ENCODE data around the gene TUBA4B. TPM values are rescaled to one million over a fixed set of nuclear protein-coding genes. Genes with fewer than 3 reads are reported as not detected.

The TUBA4B gene
- total RNA-seq, 1 donor from 2014 or later: not detected

GRCh38 chr2:219229305-219230058, 23.6 kb upstream of the TUBA4B start, which contains the start of the genes ANKZF1 and ATG9A:
Gene ANKZF1, plus strand, starts transcription at chr2:219229806. Its CDS starts 452 bp downstream, at chr2:219230258.
Gene ATG9A, minus strand, starts transcription at chr2:219229636. Its CDS starts 1,612 bp downstream, at chr2:219228024.
- Mint-ChIP-seq H3K4me1 (ENCODE audit: unreplicated experiment) (peaks cover 22% of the 10 kb centered on the region), H3K4me3 (ENCODE audit: unreplicated experiment) (peak within 1 kb of the TSS; percentile 100), H3K36me3 (ENCODE audit: low read depth, unreplicated experiment) (peaks cover 35% of the 10 kb centered on the region), H3K27me3 (ENCODE audit: unreplicated experiment) (peaks cover 5% of the 10 kb centered on the region), H3K27ac (ENCODE audit: unreplicated experiment) (peak within 1 kb of the TSS; percentile 99), H3K9me3 (ENCODE audit: unreplicated experiment) (no peaks in the 10 kb centered on the region)
- no peak for TF ChIP-seq CTCF (IDR thresholded peaks at IDR 0.05; ENCODE audit: unreplicated experiment)
- DNase-seq (ENCODE audit: low spot score): peak; percentile 95

GRCh38 chr2:219230059-219230540, 22.9 kb upstream of the TUBA4B start:
- Mint-ChIP-seq H3K27me3 (ENCODE audit: unreplicated experiment) (peaks cover 3% of the 10 kb centered on the region), H3K9me3 (ENCODE audit: unreplicated experiment) (no peaks in the 10 kb centered on the region), H3K27ac (ENCODE audit: unreplicated experiment) (peak overlapping the region; percentile 99), H3K36me3 (ENCODE audit: low read depth, unreplicated experiment) (peaks cover 35% of the 10 kb centered on the region), H3K4me1 (ENCODE audit: unreplicated experiment) (peaks cover 22% of the 10 kb centered on the region), H3K4me3 (ENCODE audit: unreplicated experiment) (peak overlapping the region; percentile 100)
- peak; percentile 61 for DNase-seq (ENCODE audit: low spot score)
- TF ChIP-seq CTCF (IDR thresholded peaks at IDR 0.05; ENCODE audit: unreplicated experiment): no peak

GRCh38 chr2:219234331-219234730, 18.7 kb upstream of the TUBA4B start:
- DNase-seq (ENCODE audit: low spot score): no peak
- Mint-ChIP-seq H3K4me1 (ENCODE audit: unreplicated experiment) (peaks cover 10% of the 10 kb centered on the region), H3K27ac (ENCODE audit: unreplicated experiment) (no peak overlapping the region), H3K9me3 (ENCODE audit: unreplicated experiment) (no peaks in the 10 kb centered on the region), H3K36me3 (ENCODE audit: low read depth, unreplicated experiment) (peaks cover 35% of the 10 kb centered on the region), H3K27me3 (ENCODE audit: unreplicated experiment) (peaks cover 7% of the 10 kb centered on the region), H3K4me3 (ENCODE audit: unreplicated experiment) (peak overlapping the region; percentile 16)
- TF ChIP-seq CTCF (IDR thresholded peaks at IDR 0.05; ENCODE audit: unreplicated experiment): no peak

GRCh38 chr2:219243291-219243761, 9.7 kb upstream of the TUBA4B start:
- H3K4me1 Mint-ChIP-seq (ENCODE audit: unreplicated experiment): peaks cover 13% of the 10 kb centered on the region
- peak overlapping the region; percentile 26 for H3K27ac Mint-ChIP-seq (ENCODE audit: unreplicated experiment)
- no peaks in the 10 kb centered on the region for H3K36me3 Mint-ChIP-seq (ENCODE audit: low read depth, unreplicated experiment)

More at GRCh38 chr2:219243291-219243761, 9.7 kb upstream of the TUBA4B start:
- H3K27me3 Mint-ChIP-seq (ENCODE audit: unreplicated experiment): peaks cover 15% of the 10 kb centered on the region
- H3K4me3 Mint-ChIP-seq (ENCODE audit: unreplicated experiment): no peak overlapping the region
- H3K9me3 Mint-ChIP-seq (ENCODE audit: unreplicated experiment): no peaks in the 10 kb centered on the region
- DNase-seq (ENCODE audit: low spot score): no peak
- no peak for TF ChIP-seq CTCF (IDR thresholded peaks at IDR 0.05; ENCODE audit: unreplicated experiment)

Measured in endothelial cell (in vitro differentiated cells).